HEK293 (cell line): Measurements from ENCODE around the gene SF1.

ENCODE experiments used
- CTCF ChIA-PET: fragments of 350-600 bp; formaldehyde crosslinking; extraction: SDS; loops from one replicate; lab custom pipeline; 2021; ENCODE audit warnings: antibody characterized with exemption; lab: Yijun Ruan, JAX
- POLR2A ChIA-PET: fragments of 300-600 bp; formaldehyde crosslinking; extraction: SDS; loops from one replicate; lab custom pipeline; 2020; ENCODE audit warnings: antibody characterized with exemption, inconsistent platforms; lab: Yijun Ruan, JAX
- H3K27ac ChIP-seq: fragments of 200-500 bp; sonication (Bioruptor generic); 2 replicates; pipeline ENCODE4 v1.5.1; 2014; ENCODE audit warnings: low read depth, low read length, control low read depth, inconsistent platforms; ENCODE audit errors: extremely low read depth
- H3K36me3 ChIP-seq, 2 experiments: fragments of 200-500 bp in 1 of 2; sonication (Bioruptor generic) in 1 of 2; 1 replicate in 1 of 2; 2 replicates in 1 of 2; pipeline ENCODE4 v1.5.1; 2014 to 2017; ENCODE audit warnings: inconsistent platforms in 2 of 2, low read length in 2 of 2; ENCODE audit not compliant: control insufficient read depth in 2 of 2, insufficient read depth in 1 of 2
- H3K4me1 ChIP-seq: fragments of 200-500 bp; sonication (Bioruptor generic); 2 replicates; pipeline ENCODE4 v1.5.1; 2014; ENCODE audit warnings: mild to moderate bottlenecking, low read length, inconsistent platforms; ENCODE audit not compliant: control insufficient read depth, insufficient read depth
- H3K4me3 ChIP-seq: 2 replicates; pipeline ENCODE4 v1.5.1; 2011; ENCODE audit warnings: low read depth, mild to moderate bottlenecking, control low read depth, low read length, moderate library complexity
- H3K9me3 ChIP-seq: fragments of 200-500 bp; sonication (Bioruptor generic); 2 replicates; pipeline ENCODE4 v1.5.1; 2014; ENCODE audit warnings: low read depth, low read length, inconsistent platforms; ENCODE audit not compliant: control insufficient read depth, insufficient read depth
- BCL11A ChIP-seq: fragments of 450-650 bp; formaldehyde crosslinking; IDR thresholded peaks from 2 replicates; pipeline ENCODE4 v1.5.1; 2016; ENCODE audit warnings: low read depth, missing biosample characterization, missing genetic modification characterization
- EGR2 ChIP-seq: fragments of 450-650 bp; formaldehyde crosslinking; IDR thresholded peaks from 2 replicates; pipeline ENCODE4 v1.5.1; 2016; ENCODE audit warnings: low read depth, missing biosample characterization, missing genetic modification characterization
- GLIS1 ChIP-seq: fragments of 450-650 bp; formaldehyde crosslinking; IDR thresholded peaks from 2 replicates; pipeline ENCODE4 v1.5.1; 2016; ENCODE audit warnings: missing biosample characterization, missing genetic modification characterization
- GLIS2 ChIP-seq: fragments of 450-650 bp; formaldehyde crosslinking; IDR thresholded peaks from 2 replicates; pipeline ENCODE4 v1.5.1; 2016; ENCODE audit warnings: missing biosample characterization, missing genetic modification characterization
- HOXA7 ChIP-seq: sonication (generic); formaldehyde crosslinking; IDR thresholded peaks from 2 replicates; pipeline ENCODE4 v1.8.1; 2022; ENCODE audit warnings: missing genetic modification reagents, borderline replicate concordance
- KLF7 ChIP-seq: fragments of 450-650 bp; formaldehyde crosslinking; IDR thresholded peaks from 2 replicates; pipeline ENCODE4 v1.5.1; 2016; ENCODE audit warnings: missing biosample characterization, missing genetic modification characterization, borderline replicate concordance
- MEIS1 ChIP-seq: sonication (generic); formaldehyde crosslinking; IDR thresholded peaks from 2 replicates; pipeline ENCODE4 v1.8.1; 2022; ENCODE audit warnings: missing genetic modification reagents, mild to moderate bottlenecking, borderline replicate concordance
- RBAK ChIP-seq: fragments of 450-650 bp; formaldehyde crosslinking; IDR thresholded peaks from 2 replicates; pipeline ENCODE4 v1.5.1; 2016; ENCODE audit warnings: missing biosample characterization, missing genetic modification characterization
- SP3 ChIP-seq: fragments of 450-650 bp; formaldehyde crosslinking; IDR thresholded peaks from 2 replicates; pipeline ENCODE4 v1.5.1; 2016; ENCODE audit warnings: missing biosample characterization, missing genetic modification characterization
- ZBTB26 ChIP-seq: fragments of 450-650 bp; formaldehyde crosslinking; optimal IDR thresholded peaks from 2 replicates; pipeline ENCODE3; 2016; ENCODE audit warnings: missing biosample characterization, mild to moderate bottlenecking, missing genetic modification characterization
- ZBTB49 ChIP-seq: fragments of 450-650 bp; formaldehyde crosslinking; IDR thresholded peaks from 2 replicates; pipeline ENCODE4 v1.5.1; 2016; ENCODE audit warnings: missing biosample characterization, missing genetic modification characterization, low read depth
- ZEB2 ChIP-seq: fragments of 450-650 bp; formaldehyde crosslinking; IDR thresholded peaks from 2 replicates; pipeline ENCODE4 v1.5.1; 2016; ENCODE audit warnings: missing biosample characterization, missing genetic modification characterization
- ZIC2 ChIP-seq: fragments of 450-650 bp; formaldehyde crosslinking; IDR thresholded peaks from 2 replicates; pipeline ENCODE4 v1.5.1; 2016; ENCODE audit warnings: missing biosample characterization, missing genetic modification characterization
- ZNF10 ChIP-seq: fragments of 450-650 bp; formaldehyde crosslinking; IDR thresholded peaks from 2 replicates; pipeline ENCODE4 v1.5.1; 2017; ENCODE audit warnings: missing biosample characterization, missing genetic modification characterization
- ZNF112 ChIP-seq: fragments of 450-650 bp; formaldehyde crosslinking; IDR thresholded peaks from 2 replicates; pipeline ENCODE4 v1.5.0; 2017; ENCODE audit warnings: missing biosample characterization, missing genetic modification characterization
- ZNF140 ChIP-seq: fragments of 450-650 bp; formaldehyde crosslinking; IDR thresholded peaks from 2 replicates; pipeline ENCODE4 v1.5.1; 2016; ENCODE audit warnings: missing biosample characterization, missing genetic modification characterization
- ZNF155 ChIP-seq: fragments of 450-650 bp; formaldehyde crosslinking; IDR thresholded peaks from 2 replicates; pipeline ENCODE4 v1.5.1; 2016; ENCODE audit warnings: missing biosample characterization, missing genetic modification characterization
- ZNF174 ChIP-seq: fragments of 450-650 bp; formaldehyde crosslinking; IDR thresholded peaks from 2 replicates; pipeline ENCODE4 v1.5.0; 2017; ENCODE audit warnings: missing biosample characterization, mild to moderate bottlenecking, missing genetic modification characterization
- ZNF184 ChIP-seq: fragments of 450-650 bp; IDR thresholded peaks from 2 replicates; pipeline ENCODE4 v1.5.1; 2018; ENCODE audit warnings: missing biosample characterization, mild to moderate bottlenecking, missing genetic modification characterization
- ZNF19 ChIP-seq: fragments of 450-650 bp; formaldehyde crosslinking; IDR thresholded peaks from 2 replicates; pipeline ENCODE4; 2016; ENCODE audit warnings: missing biosample characterization, missing genetic modification characterization, low read depth
- ZNF560 ChIP-seq: fragments of 450-650 bp; formaldehyde crosslinking; IDR thresholded peaks from 2 replicates; pipeline ENCODE4 v1.5.1; 2017; ENCODE audit warnings: missing biosample characterization, missing genetic modification characterization, borderline replicate concordance
- ZNF596 ChIP-seq: fragments of 450-650 bp; IDR thresholded peaks from 2 replicates; pipeline ENCODE4 v1.5.0; 2018; ENCODE audit warnings: missing biosample characterization, mild to moderate bottlenecking, missing genetic modification characterization, moderate library complexity
- ZNF76 ChIP-seq: fragments of 450-650 bp; formaldehyde crosslinking; IDR thresholded peaks from 2 replicates; pipeline ENCODE4; 2016; ENCODE audit warnings: low read depth, missing biosample characterization, missing genetic modification characterization, borderline replicate concordance
- ZNF768 ChIP-seq: fragments of 450-650 bp; formaldehyde crosslinking; IDR thresholded peaks from 2 replicates; pipeline ENCODE4 v1.5.1; 2018; ENCODE audit warnings: missing biosample characterization, mild to moderate bottlenecking, missing genetic modification characterization
- ZNF777 ChIP-seq: fragments of 450-650 bp; formaldehyde crosslinking; IDR thresholded peaks from 2 replicates; pipeline ENCODE4 v1.5.1; 2017; ENCODE audit warnings: missing biosample characterization, missing genetic modification characterization, borderline replicate concordance

The SF1 gene

GRCh38 chr11:64720640-64721358, 57.5 kb downstream of the SF1 start (continued):
- no peak for TF ChIP-seq ZNF19 (tag by site-specific recombination)
- no peak for TF ChIP-seq ZBTB49 (tag by site-specific recombination)
- no peak for TF ChIP-seq HOXA7 (CRISPR knock-in tag)
- no peak for TF ChIP-seq ZEB2 (tag by site-specific recombination)
- TF ChIP-seq BCL11A (tag by site-specific recombination) = no peak
- TF ChIP-seq ZNF112 (tag by site-specific recombination) = no peak
- TF ChIP-seq ZNF76 (tag by site-specific recombination) = no peak
- no peak for TF ChIP-seq ZNF596 (tag by site-specific recombination)
- no peak for TF ChIP-seq ZNF560 (tag by site-specific recombination)
- no peak for TF ChIP-seq ZNF10 (tag by site-specific recombination)
- TF ChIP-seq ZNF184 (tag by site-specific recombination) = no peak
- TF ChIP-seq EGR2 (tag by site-specific recombination) = peak; percentile 93
- no peak for TF ChIP-seq ZIC2 (tag by site-specific recombination)
- no peak for TF ChIP-seq ZNF768 (tag by site-specific recombination)
- TF ChIP-seq MEIS1 (CRISPR knock-in tag) = no peak
- TF ChIP-seq ZNF155 (tag by site-specific recombination) = no peak
- TF ChIP-seq SP3 = no peak
- no peak for TF ChIP-seq RBAK
- TF ChIP-seq KLF7 (tag by site-specific recombination) = no peak
- TF ChIP-seq GLIS2 = 0 out of 2 replicates have a peak, but pooled peaks have one; percentile 41
- TF ChIP-seq ZNF777 = no peak
- TF ChIP-seq ZNF140 = no peak
- TF ChIP-seq GLIS1 (tag by site-specific recombination) = peak; percentile 65

- CTCF ChIA-PET = interaction anchor here (1.2 to 1.4 kb wide), 3 partner anchors 16 to 31 kb away, joined by 3 to 10 read pairs (median 7); partner anchors contain the start of gene RASGRP2
- POLR2A ChIA-PET = no interaction called here
- TF ChIP-seq ZNF174 (no peak), ZBTB26 (tag by site-specific recombination) (no peak)
- Histone ChIP-seq H3K4me1 (no peaks in the 10 kb centered on the region), H3K4me3 (no peak overlapping the region), H3K27ac (no peak overlapping the region), H3K9me3 (no peaks in the 10 kb centered on the region), H3K36me3 (no peaks in the 10 kb centered on the region)
These were observed 58.2 kb downstream of the SF1 start for GRCh38 chr11:64720167-64720566.
